ENCODE results near the gene TBCCD1.
"Not testable (repeated sequence)": the region's sequence is repeated elsewhere in the genome, so short reads cannot be mapped to it uniquely, and the experiment has no call there.

TBCCD1 gene

GRCh38 chr3:186596568-186597287 lies 29.6 kb upstream of the TBCCD1 start:
- DNase-seq (ENCODE audit: low read depth): no peak

- no peak for DNase-seq (ENCODE audit: low read depth)
Observed at GRCh38 chr3:186594591-186595113, 27.5 kb upstream of the TBCCD1 start.

- no peak for DNase-seq (ENCODE audit: low read depth)
Observed at GRCh38 chr3:186593862-186594261, 26.7 kb upstream of the TBCCD1 start.

DNA sequence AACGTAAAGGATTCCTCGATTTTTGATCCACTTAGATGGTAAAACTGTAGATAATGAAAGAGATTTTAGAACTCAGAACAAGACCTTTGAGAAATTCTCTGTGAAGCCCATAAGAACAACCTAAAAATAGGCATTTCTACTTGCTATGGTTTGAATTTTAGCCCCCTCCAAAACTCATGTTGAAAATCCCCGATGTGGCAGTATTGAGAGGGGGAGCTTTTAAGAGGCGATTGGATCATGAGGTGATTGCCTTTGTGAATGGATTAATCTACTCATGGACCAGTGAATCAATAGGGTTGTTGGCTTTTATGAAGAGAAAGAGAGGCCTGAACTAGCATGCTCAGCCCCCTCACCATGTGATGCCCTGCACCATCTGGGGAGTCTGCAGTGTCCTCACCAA lies 25.5 kb upstream of the TBCCD1 start:
- no peak for DNase-seq (ENCODE audit: low read depth)

DNA sequence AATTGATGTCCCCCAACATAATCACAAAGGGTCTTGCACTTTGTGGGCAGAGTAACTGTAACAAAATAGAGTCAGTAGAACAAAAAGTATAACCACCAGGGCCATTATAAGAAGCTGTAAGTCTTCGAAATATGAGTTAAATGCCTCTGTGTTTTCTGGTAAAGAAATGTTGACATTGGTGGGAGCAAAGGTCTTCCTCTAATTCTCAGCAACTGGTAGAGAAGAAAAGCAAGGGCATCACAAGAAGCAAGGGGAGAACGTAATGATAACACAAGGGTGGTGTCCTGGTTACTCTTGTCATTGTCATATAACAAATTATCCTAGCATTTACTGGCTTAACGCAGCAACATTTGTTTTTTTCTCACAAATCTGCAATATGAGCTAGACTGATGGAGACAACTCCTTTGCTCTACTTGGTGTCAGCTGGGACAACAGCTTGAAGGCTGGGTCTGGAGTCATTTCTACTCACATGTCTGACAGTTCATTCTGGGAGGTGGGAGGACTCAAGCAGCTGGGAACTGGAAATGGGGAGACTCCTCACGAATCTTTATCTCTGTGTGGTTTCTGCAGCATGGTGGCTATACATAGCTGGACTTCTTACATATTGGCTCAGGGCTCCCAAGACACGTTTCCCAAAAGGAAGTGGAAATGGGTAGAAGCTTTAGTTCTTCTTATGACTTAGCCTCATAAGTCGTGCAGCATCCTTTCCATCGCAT lies 23.6 kb upstream of the TBCCD1 start:
- DNase-seq (ENCODE audit: low read depth): no peak

- no peak for DNase-seq (ENCODE audit: low read depth)
Observed at GRCh38 chr3:186589856-186590579, 22.9 kb upstream of the TBCCD1 start.

- no peak for DNase-seq (ENCODE audit: low read depth)
Observed at GRCh38 chr3:186589121-186589520, 22.0 kb upstream of the TBCCD1 start.

GRCh38 chr3:186588632-186589031 lies 21.5 kb upstream of the TBCCD1 start:
- DNase-seq (ENCODE audit: low read depth): no peak

GRCh38 chr3:186587183-186587582 lies 20.0 kb upstream of the TBCCD1 start:
- DNase-seq (ENCODE audit: low read depth): no peak

- not testable (repeated sequence) for DNase-seq (ENCODE audit: low read depth)
Observed at GRCh38 chr3:186586245-186586644, 19.1 kb upstream of the TBCCD1 start.

DNA sequence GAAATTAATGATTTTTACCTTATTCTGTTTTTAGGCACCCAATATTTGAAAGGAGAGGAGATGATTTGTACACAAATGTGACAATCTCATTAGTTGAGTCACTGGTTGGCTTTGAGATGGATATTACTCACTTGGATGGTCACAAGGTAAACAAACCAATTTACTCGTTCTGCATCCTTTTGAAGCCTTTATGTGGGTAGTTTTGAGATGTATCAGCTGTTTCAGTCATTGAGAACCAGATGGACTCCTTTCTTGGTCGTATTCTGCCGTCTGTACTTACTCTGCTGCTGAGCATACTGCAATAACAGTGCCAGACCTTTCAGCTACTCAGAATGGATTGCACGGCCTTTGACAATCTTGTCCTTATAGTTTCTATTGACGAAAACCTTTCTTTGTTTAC lies 16.7 kb upstream of the TBCCD1 start:
- DNase-seq (ENCODE audit: low read depth): no peak

- no peak for DNase-seq (ENCODE audit: low read depth)
Observed at GRCh38 chr3:186582541-186582940, 15.4 kb upstream of the TBCCD1 start.

DNA sequence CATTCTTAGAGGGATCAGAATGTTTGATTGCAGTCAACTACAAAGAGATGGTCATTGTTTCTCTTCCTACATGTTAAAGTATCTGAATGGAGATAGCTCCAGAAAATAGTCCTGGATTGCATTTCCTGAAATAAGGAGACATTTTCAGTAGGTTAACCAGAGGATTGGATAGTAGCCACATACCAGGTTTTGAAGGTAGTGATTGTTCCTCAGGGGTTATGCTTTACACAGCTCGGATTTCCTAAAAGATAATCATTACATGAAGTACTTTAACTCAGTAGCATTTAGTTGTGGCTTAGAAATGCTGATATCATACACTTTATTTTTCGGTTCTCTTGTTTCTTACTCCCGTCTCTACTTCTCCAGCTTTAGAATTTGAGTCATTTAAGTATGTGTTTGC lies 13.6 kb upstream of the TBCCD1 start:
- no peak for DNase-seq (ENCODE audit: low read depth)

GRCh38 chr3:186577521-186577920 lies 10.4 kb upstream of the TBCCD1 start:
- no peak for DNase-seq (ENCODE audit: low read depth)

DNA sequence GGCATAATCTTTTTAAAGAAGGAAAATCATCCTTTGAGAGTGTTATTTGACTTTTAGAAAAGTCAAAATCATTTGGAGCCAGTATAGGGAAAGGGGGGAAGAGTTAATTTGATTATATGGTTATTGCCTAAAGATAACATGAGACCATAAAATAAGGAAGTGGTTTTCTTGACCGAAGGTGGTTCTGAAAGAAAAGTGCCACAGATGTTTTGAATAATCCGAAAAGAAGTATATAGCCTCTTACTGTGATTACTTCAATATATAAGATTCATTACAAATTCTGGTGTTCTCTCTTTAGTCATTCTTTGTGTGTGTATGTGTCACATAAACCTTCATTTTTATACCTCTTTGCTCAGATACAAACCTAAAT lies 4.5 kb upstream of the TBCCD1 start:
- DNase-seq (ENCODE audit: low read depth): no peak

- no peak for DNase-seq (ENCODE audit: low read depth)
Observed at GRCh38 chr3:186570941-186571643, 4.0 kb upstream of the TBCCD1 start.

- DNase-seq (ENCODE audit: low read depth): peak; percentile 98
Observed at GRCh38 chr3:186570096-186570940, 3.2 kb upstream of the TBCCD1 start, which contains the start of gene DNAJB11. TSS of gene DNAJB11 (plus strand) at chr3:186570720. CDS start at chr3:186570898, 178 bp downstream.

- no peak for DNase-seq (ENCODE audit: low read depth)
Observed at GRCh38 chr3:186569779-186570095, 2.6 kb upstream of the TBCCD1 start.

GRCh38 chr3:186569361-186569760 lies 2.2 kb upstream of the TBCCD1 start:
- DNase-seq (ENCODE audit: low read depth): not testable (repeated sequence)

GRCh38 chr3:186566772-186567071 lies 417 bp downstream of the TBCCD1 start:
- DNase-seq (ENCODE audit: low read depth): no peak

DNA sequence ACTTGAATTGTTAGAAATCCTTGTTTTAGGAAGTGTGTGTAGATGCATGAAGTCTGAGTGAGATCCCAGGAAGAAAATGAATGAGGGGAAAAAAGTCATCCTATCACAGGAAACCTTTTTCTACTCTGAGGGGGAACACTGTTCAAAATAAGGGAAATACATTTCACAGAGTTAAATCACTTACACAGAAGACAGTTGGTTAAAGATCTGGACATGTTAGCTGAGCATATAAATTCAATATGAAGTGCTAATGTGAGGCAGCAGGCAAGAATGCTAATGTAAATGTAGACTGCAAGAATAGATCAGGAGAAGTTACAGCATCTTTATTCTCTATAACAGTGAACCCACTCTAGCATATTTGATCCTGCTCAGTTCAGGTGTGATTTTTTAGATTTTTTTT lies 2.6 kb downstream of the TBCCD1 start:
- DNase-seq (ENCODE audit: low read depth): no peak

All from stimulated activated CD4-positive, alpha-beta T cell treated with anti-CD3 and anti-CD28 coated beads, Interleukin-2, amount 100 ng/mL, for 4 hours (primary cell).